GM21515 (cell line): ENCODE measurements around the gene AP3M1.
A peak's percentile ranks its signal among the peaks of the same experiment; 100 is the strongest.
"Not testable (repeated sequence)": the region's sequence is repeated elsewhere in the genome, so short reads cannot be mapped to it uniquely, and the experiment has no call there.

Source experiments
- ATAC-seq: cut with Tn5 transposase; IDR thresholded peaks from one replicate; pipeline ENCODE4 v1.9.1; 2021; ENCODE audit not compliant: unreplicated experiment

Gene AP3M1

GRCh38 chr10:74150204-74150989 is at the start of gene AP3M1:
Gene AP3M1, minus strand, starts transcription at chr10:74150828. Its CDS starts 12,449 bp downstream, at chr10:74138379.
- peak; percentile 34 for ATAC-seq

GRCh38 chr10:74199315-74199714 is 48.7 kb upstream of the AP3M1 start:
- ATAC-seq: no peak

- no peak for ATAC-seq
Observed at GRCh38 chr10:74194999-74195398, 44.4 kb upstream of the AP3M1 start.

GRCh38 chr10:74194545-74194944 is 43.9 kb upstream of the AP3M1 start:
- ATAC-seq: no peak

DNA sequence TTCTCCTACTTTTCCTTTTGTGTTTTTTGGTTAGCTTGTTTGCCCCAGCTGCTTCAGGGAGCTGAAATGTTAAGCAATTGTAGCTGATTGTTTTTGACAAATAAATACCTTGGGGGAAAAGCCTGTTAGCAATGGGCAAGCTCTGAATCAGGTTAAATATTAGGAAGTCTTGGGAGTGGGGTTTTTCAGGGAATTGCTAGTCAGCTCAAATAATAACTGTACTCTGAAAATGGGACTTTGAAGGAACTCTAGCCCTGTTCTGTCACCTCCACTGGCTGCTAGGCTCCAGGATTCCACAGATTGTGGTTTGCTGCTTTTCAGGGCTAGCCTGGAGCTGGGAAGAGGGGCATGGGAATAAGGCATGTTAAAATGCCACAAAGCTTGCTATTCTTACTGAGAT is 39.9 kb upstream of the AP3M1 start:
- no peak for ATAC-seq

GRCh38 chr10:74189999-74190421 is 39.4 kb upstream of the AP3M1 start:
- peak; percentile 77 for ATAC-seq

DNA sequence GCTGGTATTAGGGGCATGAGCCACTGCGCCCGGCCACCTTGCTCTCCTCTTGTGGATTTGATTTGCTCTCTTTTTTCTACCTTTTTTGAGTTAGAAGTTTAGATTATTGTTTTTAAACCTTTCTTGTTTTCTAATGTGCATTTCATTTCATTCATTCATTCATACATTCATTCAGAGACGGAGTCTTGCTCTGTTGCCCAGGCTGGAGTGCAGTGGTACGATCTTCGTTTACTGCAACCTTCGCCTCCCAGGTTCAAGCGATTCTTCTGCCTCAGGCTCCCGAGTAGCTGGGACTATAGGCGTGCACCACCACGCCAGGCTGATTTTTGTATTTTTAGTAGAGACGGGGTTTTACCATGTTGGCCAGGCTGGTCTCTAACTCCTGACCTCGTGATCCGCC is 38.0 kb upstream of the AP3M1 start:
- not testable (repeated sequence) for ATAC-seq

GRCh38 chr10:74187237-74187636 is 36.6 kb upstream of the AP3M1 start:
- ATAC-seq: no peak

DNA sequence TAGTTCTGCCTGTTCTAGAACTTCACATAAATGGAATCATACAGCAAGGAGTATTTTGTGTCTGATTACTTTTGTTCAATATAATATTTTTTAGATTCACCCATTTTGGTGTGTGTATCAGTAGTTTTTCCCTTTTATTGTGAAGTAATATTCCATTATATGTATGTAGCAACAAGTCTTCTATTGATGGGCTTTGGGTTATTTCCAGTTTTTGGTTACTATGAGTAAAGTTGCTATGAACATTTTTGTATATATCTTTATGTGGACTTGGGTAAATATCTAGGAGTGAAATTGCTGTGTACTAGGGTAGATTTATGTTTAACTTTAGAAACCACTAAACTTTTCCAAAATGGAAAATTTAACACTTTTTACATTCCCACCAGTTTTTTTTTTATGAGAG is 36.0 kb upstream of the AP3M1 start:
- ATAC-seq: no peak

DNA sequence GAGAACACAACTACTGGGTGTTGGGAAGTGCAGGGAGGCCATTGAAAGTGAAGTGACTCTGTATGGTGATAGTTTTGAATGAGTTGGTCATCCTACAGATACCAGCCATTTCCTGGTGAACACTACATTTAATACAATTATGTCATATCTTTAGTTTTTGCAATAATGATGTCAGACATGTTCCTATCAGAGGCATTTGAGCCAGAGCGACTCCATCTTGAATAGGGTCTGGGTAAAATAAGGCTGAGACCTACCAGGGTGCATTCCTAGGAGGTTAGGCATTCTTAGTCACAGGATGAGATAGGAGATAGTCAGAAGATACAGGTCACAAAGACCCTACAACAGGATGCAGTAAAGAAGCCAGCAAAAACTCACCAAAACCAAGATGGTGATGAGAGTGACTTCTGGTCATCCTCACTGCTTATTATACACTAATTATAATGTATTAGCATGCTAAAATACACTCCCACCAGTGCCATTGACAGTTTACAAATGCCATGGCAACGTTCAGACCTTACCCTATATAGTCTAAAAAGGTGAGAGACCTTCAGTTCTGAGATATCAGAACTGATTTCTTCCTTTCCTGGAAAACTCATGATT is 28.6 kb upstream of the AP3M1 start:
- no peak for ATAC-seq

GRCh38 chr10:74178042-74178791 is 27.6 kb upstream of the AP3M1 start:
- no peak for ATAC-seq

- no peak for ATAC-seq
Observed at GRCh38 chr10:74177140-74177677, 26.6 kb upstream of the AP3M1 start.

GRCh38 chr10:74176380-74177139 is 25.9 kb upstream of the AP3M1 start:
- peak; percentile 91 for ATAC-seq

GRCh38 chr10:74175510-74176379 is 25.1 kb upstream of the AP3M1 start:
- no peak for ATAC-seq

- ATAC-seq: no peak
Observed at GRCh38 chr10:74174521-74174920, 23.9 kb upstream of the AP3M1 start.

DNA sequence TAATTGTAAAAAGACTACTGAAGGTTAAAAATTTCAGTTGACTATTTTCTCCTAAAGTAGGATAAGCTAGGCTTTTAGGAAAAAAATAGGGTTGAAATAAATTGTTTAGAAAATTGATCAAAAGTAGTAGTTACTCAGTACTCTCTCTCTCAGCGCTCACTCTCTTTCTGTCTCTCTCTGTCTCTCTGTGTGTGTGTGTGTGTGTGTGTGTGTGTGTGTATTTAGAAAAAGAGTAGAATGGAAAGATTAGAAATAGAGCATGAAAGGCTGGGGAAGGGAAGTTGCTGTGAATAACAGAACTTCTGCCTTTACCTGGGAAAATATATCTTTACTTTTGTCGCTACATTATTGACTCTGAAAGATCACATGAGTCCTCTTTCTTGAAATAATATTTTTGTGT is 21.0 kb upstream of the AP3M1 start:
- no peak for ATAC-seq

- no peak for ATAC-seq
Observed at GRCh38 chr10:74167443-74167842, 16.8 kb upstream of the AP3M1 start.

- ATAC-seq: no peak
Observed at GRCh38 chr10:74165530-74165901, 14.9 kb upstream of the AP3M1 start.

- no peak for ATAC-seq
Observed at GRCh38 chr10:74164716-74165529, 14.3 kb upstream of the AP3M1 start.
